DMS 273 (cell line): ENCODE results near the gene ARL5C.
"Not testable (repeated sequence)": the region's sequence is repeated elsewhere in the genome, so short reads cannot be mapped to it uniquely, and the experiment has no call there.

ENCODE experiments used
- DNase-seq: peaks from one replicate; lab custom pipeline; 2025; ENCODE audit not compliant: unreplicated experiment; lab: John Stamatoyannopoulos, UW

Gene ARL5C

DNA sequence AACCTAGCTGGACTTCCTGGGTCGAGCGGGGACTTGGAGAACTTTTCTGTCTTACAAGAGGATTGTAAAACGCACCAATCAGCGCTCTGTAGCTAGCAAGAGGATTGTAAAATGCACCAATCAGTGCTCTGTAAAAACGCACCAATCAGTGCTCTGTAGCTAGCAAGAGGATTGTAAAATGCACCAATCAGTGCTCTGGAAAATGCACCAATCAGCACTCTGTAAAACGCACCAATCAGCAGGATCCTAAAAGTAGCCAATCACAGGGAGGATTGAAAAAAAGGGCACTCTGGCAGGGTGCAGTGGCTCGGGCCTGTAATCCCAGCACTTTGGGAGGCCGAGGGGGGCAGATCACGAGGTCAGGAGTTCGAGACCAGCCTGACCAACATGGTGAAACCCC, 2.5 kb upstream of the ARL5C start:
- DNase-seq, result not testable (repeated sequence)

DNA sequence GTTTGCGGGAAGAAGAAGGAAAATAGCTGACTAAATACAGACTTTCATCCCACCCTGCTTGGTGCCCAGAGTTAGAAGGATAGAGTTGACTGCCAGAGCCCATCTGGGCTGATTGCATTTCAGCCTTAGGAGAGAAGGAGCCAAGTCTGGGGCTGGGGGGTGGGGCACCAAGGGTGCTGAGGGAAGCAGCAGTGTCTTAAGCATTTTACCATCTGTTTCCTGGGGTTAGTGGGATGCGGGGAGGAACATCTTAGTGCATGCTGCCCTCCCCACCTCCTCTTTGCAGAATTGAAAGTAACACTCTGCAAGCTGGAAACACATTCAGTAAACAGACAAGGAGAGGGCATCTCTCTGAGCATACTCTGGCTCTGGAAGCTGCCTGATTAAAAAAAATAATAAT, 1.5 kb upstream of the ARL5C start:
- DNase-seq, result peak; percentile 73

DNA sequence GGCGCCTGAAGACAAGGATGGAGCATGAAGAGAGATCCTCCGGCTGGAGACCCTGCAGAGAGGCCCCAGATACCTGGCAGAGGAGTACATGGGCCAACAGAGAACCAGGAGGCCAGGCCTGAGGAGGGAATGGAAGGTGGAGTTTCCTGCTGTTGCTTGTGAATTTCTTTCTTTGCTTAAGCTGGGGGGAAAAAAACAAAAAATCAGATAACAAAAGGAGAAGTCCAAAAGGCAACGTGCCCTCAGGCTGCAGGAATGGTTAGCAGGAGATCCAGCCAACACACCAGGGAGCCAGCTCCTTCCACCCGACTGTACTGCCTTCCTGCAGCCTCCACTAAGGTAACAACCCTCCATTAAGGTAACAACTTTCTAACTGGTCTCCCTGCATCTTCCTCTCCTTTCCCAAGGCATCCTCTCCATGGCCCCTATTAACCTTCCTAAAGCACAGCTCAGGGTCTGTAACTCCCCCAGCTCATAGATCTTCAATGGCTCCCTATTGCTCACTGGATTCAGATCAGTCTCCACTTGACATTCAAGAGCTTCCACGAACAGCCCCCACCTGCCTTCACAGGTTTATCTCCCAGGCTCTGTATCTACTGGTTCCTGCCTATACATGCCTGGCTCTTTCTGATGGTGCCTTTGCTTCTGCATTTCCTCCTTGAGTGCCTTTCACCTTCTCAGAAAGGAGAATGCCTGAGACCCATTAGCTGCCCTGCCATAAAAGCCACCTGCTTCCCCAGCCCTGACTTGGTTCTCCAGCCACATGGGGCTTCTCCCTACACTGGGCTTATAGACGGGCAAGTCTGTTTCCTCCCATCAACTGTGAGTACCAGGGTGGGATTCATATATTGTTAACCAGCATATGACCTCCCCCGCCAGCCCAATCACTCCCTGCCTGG, 725 bp upstream of the ARL5C start:
- no peak for DNase-seq

DNA sequence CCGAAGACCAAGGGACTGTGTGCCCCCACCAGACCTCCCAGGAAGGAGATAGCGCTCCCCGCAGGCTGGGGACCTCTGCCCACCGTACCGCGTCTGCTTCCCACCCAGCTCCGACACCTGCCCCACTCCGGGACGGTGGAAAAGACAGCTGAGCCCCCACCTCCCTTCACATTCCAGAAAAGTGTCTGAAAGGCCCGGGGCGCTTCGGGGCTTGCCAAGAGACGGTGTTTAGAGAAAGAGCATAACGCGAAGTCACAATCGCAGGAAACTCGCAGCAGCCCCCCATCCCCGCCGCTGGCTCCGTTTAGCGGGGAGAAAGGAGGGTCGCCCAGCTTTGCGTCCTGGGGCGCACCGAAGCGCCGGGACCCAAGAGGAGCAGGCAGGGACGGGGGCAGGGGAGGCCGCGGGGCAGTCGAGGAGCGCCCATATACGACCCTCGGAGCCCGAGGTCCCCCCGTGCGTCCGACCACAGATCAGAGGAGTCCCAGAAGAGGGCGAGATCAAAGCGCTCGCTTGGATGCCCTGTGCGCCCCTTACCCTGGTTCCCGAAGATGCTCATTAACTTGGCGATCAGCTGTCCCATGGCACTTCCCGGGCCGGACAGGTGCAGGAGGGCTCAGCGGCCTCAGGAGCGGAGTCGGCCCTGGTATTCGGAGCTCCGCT, 652 bp downstream of the ARL5C start:
- no peak for DNase-seq

DNA sequence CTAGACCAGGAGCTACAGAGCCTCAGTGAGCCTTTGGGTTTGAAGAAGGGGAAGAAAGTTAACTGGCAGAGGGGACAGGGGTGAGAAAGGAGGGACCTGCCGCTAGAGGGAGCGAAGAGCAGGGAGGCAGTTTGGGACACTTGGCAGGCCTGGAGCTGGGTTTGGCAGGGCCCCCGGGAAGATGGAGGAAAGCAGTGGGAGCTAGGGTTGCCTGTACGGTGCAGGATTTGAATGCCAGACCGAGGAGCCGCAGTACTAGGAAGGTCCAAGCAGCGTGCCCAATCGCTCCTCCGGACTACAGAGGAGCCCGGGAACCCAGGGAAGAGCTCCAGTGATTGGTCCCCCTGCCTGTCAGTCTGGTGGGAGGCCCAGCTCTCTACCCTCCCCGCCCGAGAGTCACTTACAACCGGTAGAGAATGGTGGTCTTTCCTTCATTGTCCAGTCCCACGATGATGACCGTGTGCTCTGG, 1.3 kb downstream of the ARL5C start:
- peak; percentile 93 for DNase-seq

DNA sequence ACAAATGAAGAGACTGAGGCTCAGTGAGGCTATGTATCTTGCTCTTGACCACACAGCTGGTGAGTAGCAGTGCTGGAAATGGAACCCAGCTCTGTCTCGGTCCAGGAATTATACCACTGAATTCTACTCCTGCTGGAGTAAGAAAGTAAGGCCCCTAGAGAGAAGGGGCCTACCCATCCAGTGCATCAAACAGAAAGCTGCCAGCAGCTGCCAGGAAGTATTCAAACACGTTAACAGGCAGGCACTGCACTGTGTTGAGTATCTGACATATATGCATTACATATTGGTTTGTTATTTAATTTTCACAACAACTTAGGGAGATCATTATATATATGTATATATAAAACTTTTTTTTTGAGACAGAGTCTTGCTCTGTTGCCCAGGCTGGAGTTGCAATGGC, 4.0 kb downstream of the ARL5C start:
- no peak for DNase-seq

DNA sequence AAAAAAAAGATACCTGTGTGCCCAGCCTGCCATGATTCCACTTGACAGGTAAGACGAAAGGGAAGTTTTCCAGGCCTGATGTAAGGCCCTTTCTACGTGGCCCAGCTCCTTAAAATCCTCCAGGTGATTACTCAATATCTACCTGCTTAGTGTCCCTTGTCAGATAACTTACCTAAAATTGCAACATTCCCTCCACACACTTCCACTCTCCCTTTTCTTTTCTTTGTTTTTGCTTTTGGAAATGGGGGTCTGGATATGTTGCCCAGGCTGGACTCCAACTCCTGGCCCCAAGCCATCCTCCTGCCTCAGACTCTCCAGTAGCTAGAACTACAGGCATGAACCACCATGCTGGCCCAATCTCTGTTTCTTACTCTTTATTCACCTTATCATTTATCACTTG, 7.3 kb downstream of the ARL5C start:
- DNase-seq, result no peak

DNA sequence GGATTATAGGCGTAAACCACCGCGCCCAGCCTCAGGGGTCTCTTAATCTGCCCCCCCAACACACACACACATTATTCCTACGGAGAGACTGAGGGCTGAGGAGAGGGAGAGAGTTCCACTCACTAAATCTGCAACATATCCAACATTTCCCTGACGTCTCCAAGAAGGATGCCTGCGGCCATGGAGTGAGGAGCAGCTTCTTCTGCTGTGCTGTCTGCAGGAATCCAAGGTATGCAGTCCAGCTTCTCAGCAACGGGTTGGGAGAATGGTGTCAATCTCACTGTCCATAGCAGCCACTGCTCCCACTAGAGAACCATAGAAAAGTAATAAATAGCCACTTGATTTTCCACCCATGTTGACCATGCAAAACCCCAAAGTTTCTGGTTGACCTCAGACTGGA, 9.5 kb downstream of the ARL5C start:
- DNase-seq, result no peak

DNA sequence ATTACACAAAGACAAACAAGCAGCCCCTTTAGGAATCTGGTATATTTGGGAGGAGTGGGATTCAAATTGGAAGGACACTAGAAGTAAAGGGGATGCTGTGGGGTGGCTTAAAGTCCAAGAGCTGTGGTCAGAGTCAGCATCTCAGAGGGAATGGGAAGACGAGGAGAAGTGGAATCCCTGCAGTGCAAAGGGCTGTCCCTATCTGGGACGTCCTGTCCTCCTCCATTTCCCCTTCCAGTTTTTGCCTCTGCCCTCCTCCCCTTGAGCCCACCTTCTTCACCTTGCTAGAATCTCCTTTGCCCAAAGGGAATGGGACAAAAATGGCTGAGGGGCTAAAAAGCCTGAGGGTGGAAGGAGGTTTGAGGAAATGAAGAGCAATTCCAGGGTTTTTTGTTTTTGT, 10.3 kb downstream of the ARL5C start:
- DNase-seq, result no peak

DNA sequence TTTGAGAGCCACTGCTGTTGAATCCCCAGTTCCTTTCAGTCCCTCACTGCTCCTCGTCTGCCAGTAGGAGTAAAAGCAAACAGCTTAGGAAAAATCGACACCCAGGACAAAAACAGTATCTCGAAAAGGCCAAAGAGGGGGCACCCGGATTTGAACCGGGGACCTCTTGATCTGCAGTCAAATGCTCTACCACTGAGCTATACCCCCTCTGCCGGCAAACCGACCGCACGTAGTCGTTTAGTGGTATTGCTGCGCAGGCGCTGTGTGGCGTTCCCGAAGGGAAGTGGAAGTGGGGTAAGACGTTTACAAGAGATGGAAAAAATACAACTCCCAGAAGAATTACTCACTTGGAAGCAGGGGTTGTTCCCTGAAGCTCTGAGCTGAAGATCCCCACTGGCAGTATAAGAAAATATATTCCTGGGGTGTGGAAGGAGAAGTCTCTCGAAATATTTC, 12.3 kb downstream of the ARL5C start:
- DNase-seq, result peak; percentile 94

DNA sequence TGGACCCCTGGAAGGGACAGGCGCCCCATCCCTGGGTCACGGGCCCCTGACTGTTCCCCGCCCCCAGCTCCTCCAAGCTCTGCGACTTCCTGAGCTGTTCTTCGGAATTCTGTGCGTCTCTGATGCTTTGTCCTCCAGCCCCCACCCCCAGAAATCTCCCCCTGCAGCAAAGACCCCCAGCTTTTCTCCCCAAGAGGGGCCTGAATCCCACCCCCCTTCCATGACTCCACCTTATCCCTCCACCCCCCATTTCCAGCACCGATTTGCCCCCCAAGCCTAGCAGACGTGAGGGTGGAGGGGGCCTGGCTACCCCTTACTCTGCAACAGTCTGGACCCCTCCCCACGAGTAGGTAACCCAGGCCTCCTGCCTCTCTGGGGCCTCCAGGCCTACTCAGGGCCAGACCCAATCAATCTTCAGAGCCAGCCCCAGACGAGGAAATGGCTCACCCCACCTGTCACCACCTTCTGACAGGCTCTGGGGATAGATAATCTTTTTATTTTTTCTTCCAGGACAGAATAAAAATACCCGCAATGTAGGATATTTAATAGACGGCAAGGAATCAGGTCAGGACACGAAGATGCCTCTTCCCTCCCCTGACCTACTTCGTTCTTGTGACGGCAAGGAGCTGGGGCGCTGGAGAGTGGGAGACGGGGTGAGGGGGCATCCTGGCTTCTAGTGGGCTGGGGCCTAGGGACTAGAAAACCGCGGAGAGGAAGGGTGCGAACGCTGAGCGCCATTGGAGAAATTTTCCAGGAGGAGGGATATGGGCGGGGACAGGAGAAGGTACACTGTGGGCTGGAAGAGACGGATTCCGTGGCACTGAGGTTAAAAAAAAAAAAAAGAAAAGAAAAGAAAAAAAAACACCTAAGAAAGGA, 13.8 kb downstream of the ARL5C start:
- DNase-seq, result peak; percentile 70

DNA sequence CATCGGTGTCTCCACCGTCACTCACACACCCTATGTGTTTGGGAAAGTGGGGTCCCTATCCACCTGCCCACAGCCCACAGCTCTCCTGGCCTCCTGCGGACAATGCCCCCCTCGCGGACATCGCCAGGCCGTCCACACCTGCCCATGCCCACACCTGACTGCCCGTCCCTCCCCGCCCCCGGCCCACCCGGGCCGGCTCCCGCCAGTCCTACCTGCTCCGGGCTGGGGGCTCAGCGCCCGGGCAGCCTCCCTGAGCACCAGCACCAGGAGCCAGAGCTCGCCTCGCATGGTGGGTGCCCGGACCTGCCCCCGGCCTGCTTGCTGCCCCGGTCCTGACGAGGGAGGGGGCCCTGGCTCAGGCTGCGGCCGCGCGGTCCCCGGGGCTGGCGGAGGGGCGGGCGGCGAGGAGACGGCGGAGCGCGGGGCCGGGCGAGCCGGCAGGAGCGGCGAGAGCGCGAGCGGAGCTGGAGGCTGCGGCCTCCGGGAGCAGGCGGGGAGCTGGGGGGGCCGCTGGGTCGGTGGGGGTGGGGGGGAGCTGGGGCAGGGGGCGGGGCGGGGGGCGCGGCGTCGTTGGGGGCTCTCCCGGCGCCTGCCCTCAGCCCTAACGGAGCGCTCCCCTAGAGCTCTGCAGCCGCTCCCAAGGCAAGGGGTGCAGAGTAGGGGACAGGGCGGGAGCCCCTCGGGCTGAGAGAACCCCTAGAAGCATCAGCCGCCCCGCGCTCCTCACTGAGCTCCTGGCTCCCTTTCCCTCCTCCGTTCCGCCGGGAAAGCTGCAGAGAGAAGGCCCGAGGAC, 14.6 kb downstream of the ARL5C start, which contains the start of gene PLXDC1:
TSS of gene PLXDC1 (minus strand) at position 488 of the 793 bp plus-strand sequence. CDS start at position 288, 200 bp downstream.
- DNase-seq, result peak; percentile 46

DNA sequence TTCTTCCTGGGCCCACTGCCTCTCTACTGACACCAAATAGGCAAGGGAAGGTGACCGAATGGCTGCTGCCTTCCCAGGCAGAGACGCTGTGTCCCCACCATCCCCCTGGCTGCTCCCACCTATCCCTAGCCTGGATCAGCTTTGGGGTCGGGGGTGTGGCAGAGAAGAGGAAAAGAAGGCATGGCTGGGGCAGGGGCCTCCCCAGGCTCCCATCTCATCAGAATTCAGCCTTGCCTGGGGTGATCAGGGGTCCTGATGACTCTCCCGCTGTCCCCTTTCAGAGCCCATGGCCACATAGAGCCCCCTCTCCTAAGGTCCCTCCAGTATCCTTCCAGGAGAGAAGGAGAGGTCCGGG, 15.2 kb downstream of the ARL5C start:
- DNase-seq, result no peak

DNA sequence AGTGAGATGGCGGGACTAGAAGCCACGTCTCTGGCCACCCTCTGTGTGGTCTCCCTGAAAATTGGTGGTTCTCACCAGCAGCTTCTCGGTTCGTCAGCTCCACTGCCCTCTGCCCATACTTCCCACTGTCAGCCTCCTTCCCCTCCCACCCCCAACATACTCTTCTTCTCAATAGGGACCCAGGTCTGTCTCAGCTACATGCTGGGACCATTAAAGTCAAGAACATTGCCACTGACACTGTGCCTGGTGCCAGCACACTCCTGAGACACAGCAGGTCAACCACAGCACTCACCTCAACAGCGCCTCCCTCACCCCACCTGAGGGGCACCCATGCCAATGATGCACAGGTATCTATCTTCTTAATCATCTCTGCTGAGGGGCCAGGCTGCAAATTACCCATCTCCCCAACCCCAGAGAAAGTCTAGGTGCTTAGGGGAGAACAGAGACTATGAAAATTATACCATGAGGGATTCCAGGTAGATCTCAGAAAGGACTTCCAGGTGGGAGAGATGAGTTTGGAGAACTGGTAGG, 15.8 kb downstream of the ARL5C start:
- DNase-seq, result no peak

DNA sequence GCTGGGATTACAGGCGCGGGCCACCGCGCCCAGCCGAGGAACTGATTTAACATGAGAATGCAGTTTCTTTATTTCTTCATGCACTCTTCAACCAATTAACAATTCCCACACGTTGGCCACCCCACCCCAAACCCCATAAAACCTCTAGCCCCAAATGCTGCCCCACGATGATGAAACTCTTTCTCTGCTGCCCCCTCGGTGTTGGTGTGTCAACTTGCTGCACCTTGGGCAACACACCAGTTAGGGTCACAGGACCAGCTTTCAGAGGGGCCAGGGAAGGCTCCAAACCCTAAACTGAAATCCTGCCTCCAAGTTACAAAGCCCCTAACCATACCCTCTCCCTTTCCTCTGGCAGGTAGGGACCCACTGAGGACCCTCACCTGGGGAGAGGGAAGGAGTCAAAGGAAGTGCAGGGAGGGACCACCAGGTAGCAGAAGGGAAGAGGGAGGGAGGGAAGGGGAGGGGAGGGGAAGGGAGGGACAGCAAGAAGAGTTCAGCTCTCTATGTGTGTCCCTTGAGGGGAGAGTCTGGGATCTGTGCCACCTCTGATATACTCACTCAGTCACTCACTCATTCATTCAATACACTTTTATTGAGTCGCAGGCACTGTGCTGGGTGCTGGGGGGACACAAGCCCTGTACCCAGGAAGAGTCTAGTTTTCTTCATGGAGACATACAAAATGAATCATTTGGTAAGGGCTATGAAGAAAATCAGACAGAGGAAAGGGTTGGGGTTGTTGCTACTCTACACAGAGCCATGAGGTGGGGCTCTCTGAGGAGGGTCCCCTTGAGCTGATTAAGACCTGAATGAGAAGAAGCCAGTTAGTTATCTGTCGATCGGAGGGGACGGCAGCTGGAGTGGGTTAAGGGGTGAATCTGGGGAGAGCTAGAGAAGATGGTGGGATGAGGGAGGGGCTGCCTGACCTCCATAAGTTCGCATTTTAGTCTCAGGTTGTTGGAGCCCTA, 18.5 kb downstream of the ARL5C start:
- DNase-seq, result no peak

DNA sequence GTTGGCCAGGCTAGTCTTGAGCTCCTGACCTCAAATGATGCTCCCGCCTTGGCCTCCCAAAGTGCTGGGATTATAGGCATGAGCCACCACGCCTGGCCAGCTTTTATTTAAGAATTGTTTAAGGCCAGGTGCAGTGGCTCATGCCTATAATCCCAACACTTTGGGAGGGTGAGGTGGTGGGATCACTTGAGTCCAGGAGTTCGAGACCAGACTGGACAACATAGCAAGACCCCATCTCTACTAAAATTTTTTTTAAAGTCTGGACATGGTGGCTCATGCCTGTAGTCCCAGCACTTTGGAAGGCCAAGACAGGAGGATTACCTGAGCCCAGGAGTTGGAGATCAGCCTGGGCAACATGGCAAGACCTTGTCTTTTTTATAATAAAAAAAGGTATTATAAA, 19.7 kb downstream of the ARL5C start:
- no peak for DNase-seq

DNA sequence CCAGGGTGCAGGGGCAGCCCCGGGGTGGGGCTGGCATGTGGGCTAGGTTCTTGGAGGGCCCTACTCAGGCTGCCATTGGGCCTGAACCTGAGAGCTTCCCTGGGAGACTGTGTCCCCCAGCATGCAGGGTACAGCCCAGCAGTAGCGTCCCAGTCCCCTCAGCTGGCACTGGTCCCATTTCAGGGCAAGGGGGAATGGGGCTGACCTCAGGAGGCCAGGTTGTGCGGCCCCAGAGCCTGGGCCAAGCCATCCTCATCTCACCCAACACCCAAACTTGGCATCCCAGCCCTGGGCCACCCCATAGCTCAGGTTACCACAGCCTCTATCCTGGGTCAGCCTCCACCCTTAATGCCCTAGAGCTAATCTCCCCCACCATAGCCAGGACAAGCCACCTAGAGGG, 20.8 kb downstream of the ARL5C start:
- DNase-seq, result no peak

DNA sequence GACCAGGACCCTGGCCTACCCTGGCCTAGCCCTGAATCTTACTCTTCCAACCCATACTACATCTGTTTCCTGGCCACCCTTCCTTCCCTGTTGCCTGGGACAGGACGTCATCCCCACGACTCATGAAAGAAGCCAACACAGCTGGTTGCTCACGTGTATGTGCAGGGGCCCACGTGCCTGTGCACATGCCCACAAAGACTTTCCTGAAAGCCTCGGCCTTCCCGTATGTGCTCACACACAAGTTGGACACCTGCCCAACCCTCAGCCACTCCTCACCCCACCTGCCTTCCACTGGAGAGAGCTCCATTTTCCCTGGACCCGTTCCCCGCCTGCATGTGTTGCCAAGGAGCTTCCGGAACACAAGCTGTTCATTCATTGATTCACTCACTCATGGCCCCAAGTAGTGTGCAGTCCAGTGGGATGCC, 21.5 kb downstream of the ARL5C start:
- peak; percentile 95 for DNase-seq

DNA sequence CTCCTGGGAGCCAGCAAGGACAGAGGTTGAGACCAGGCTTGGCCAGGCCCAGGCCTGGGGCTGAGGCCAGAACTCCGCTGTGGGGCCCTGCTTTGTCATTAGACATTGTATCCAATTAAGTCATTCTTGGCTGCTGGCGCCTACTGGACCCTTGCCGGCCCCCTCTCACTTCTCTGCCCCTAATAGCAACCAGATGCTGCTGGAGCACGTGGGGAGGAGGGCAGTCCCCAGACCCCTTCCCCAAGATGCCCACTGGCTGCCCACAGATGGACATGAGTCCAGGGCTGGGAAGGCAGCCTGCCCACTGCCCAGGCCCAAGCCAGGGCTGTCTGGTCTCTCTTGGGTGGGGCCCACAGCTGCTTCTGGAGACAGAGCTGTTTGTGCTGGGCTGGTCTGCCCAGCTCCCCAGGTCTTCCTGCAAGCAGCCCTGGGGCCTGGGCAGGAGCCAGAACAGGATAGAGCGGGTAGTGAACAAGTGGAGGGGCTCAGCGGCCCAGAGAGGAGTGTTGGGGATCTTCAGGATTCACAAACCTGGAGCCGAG, 22.3 kb downstream of the ARL5C start:
- DNase-seq, result no peak
